ENCODE measurements around the gene LIN7A. TPM values are rescaled to one million over a fixed set of nuclear protein-coding genes. Genes with fewer than 3 reads are reported as not detected.
A peak's percentile ranks its signal among the peaks of the same experiment; 100 is the strongest.

Gene LIN7A
- total and polyA plus RNA-seq, 2 of the 4 experiments (the other 2 are of a cell fraction), result 10.8 to 24.7 TPM

DNA sequence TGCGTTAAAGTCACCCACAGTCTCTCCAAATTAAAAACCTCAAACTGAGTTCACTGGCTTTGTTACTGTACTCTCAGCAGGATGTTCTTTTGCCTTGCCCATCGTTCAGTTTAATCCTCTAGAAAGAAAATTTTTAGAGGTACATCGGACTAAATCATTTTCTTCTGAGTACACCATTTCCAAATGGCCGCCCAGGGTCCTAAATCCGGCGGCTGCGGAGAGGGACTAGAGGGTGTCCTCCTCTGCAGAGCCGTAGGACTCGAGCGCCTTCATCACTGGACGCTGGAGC, 1.4 kb downstream of the LIN7A start:
- intact Hi-C loops (cut with micrococcal nuclease), result loop anchor here (2.0 to 5.0 kb wide), 3 partner anchors 97 to 464 kb away; no protein-coding TSS in a partner anchor
- peak overlapping the region; percentile 26 for H2AK9ac ChIP-seq (replicated peaks; ENCODE audit: low read depth, low read length, poor library complexity)
- H3K79me1 ChIP-seq (ENCODE audit: low read depth in 1 of 2, low read length in 2 of 2), result peaks cover 0 to 24% of the 10 kb centered on the region in 2 experiments; a peak in 2 of 4 replicates
- peak overlapping the region in 1 of 2 experiments; percentile 34; a peak in 1 of 4 replicates for H4K8ac ChIP-seq (ENCODE audit: low read depth in 2 of 2, low read length in 2 of 2)
- no peak overlapping the region for H2BK15ac ChIP-seq (ENCODE audit: low read depth, low read length)
- H4K20me1 ChIP-seq (ENCODE audit: insufficient read depth, low read length), result no peaks in the 10 kb centered on the region
- H3K27me3 ChIP-seq (ENCODE audit: control insufficient read depth, insufficient read depth, low read length), result no peaks in the 10 kb centered on the region
- peak overlapping the region; percentile 39 for H3K23ac ChIP-seq (ENCODE audit: low read depth, low read length)
- ATAC-seq (ENCODE audit: low read depth), result peak; percentile 61
- peak overlapping the region; percentile 95 for H2AFZ ChIP-seq (replicated peaks; ENCODE audit: low read length, poor library complexity)
- peak overlapping the region; percentile 63; the same call in 1 of the 2 replicates for H3K56ac ChIP-seq (ENCODE audit: extremely low read depth, insufficient read depth, low read length)
- H2BK5ac ChIP-seq (ENCODE audit: low read depth, low read length, poor library complexity, severe bottlenecking), result peak overlapping the region; percentile 9
- H2AK5ac ChIP-seq (ENCODE audit: low read depth, low read length), result no peak overlapping the region
- no peaks in the 10 kb centered on the region for H3K9me3 ChIP-seq (ENCODE audit: control insufficient read depth, insufficient read depth, low read length)
- ChIA-PET POLR2A (ENCODE audit: unreplicated experiment) (interaction anchor here (0.5 kb wide), 1 partner anchor 1246 kb away, joined by 7 read pairs; the partner anchor contains the start of gene PAWR), CTCF (interaction anchor here (1.0 to 1.3 kb wide), 2 partner anchors 10 to 99 kb away, joined by 3 read pairs; no protein-coding TSS in a partner anchor)
- no peaks in the 10 kb centered on the region for H3K4me1 ChIP-seq (ENCODE audit: control insufficient read depth, insufficient read depth, low read length)
- H2BK120ac ChIP-seq (ENCODE audit: low read depth, low read length), result no peak overlapping the region
- dilution Hi-C loops (cut with HindIII; ENCODE audit: low sequenced_read_pairs, unreplicated experiment), result no loop called here
- H3K14ac ChIP-seq (replicated peaks; ENCODE audit: low read depth, low read length), result 0 out of 2 replicates have a peak overlapping the region, but pooled peaks have one; percentile 38
- peak overlapping the region; percentile 22; the same call in 1 of the 2 replicates for H3K18ac ChIP-seq (ENCODE audit: low read depth, low read length)
- no peak overlapping the region for H2BK20ac ChIP-seq (ENCODE audit: low read depth, low read length)
- TF ChIP-seq BHLHE40 (IDR thresholded peaks at IDR 0.05; ENCODE audit: low read depth, low read length), result no peak
- TF ChIP-seq, protein P1, sequence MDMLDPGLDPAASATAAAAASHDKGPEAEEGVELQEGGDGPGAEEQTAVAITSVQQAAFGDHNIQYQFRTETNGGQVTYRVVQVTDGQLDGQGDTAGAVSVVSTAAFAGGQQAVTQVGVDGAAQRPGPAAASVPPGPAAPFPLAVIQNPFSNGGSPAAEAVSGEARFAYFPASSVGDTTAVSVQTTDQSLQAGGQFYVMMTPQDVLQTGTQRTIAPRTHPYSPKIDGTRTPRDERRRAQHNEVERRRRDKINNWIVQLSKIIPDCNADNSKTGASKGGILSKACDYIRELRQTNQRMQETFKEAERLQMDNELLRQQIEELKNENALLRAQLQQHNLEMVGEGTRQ (IDR thresholded peaks at IDR 0.05; ENCODE audit: low read depth, low read length), result no peak
- TF ChIP-seq MXI1 (IDR thresholded peaks at IDR 0.05; ENCODE audit: borderline replicate concordance, low read depth, low read length), result no peak
- no peak for TF ChIP-seq RAD21 (IDR thresholded peaks at IDR 0.05; ENCODE audit: low read length)
- no peak for TF ChIP-seq MAZ (IDR thresholded peaks at IDR 0.05; ENCODE audit: borderline replicate concordance, low read depth, low read length)
- DNase-seq, result no peak
- H3K9ac ChIP-seq (ENCODE audit: low read depth, low read length), result peak overlapping the region; percentile 82
- peak overlapping the region; percentile 74 for H3K27ac ChIP-seq (ENCODE audit: insufficient read depth, low read length)
- peak overlapping the region; percentile 8 for H3K4ac ChIP-seq (ENCODE audit: low read depth, low read length)
- no peak overlapping the region for H4K91ac ChIP-seq (ENCODE audit: insufficient read depth, low read depth, low read length)
- WGBS, 2 experiments (ENCODE audit: extremely low coverage in 2 of 2, insufficient read length in 1 of 2), result 0% methylated on average over 1 of the region's 11 CpGs; no CpG with 5 or more reads in 1 of the 2 experiments
- peak overlapping the region; percentile 98 for H3K4me3 ChIP-seq (ENCODE audit: insufficient read depth, low read depth, low read length)
- H4K5ac ChIP-seq (ENCODE audit: low read depth, low read length), result no peak overlapping the region
- H3K4me2 ChIP-seq (ENCODE audit: low read depth, low read length), result peak overlapping the region; percentile 90
- no TSS peak for BruUV-seq (replicated peaks)
- H3K36me3 ChIP-seq (ENCODE audit: control insufficient read depth, insufficient read depth, low read length), result no peaks in the 10 kb centered on the region
- no peaks in the 10 kb centered on the region for H3K9me1 ChIP-seq (ENCODE audit: insufficient read depth, low read length)
- in situ Hi-C loops (cut with MboI; ENCODE audit: low sequenced_read_pairs), result loop anchor here (25.0 kb wide), 2 partner anchors 324 to 1524 kb away; no protein-coding TSS in a partner anchor

Measured in IMR-90 (cell line).